ENCODE results near the gene CLIP4.

Gene CLIP4

GRCh38 chr2:29192526-29192925, 77.3 kb downstream of the CLIP4 start:
- DNase-seq: no peak

- DNase-seq: no peak
These were observed 77.9 kb downstream of the CLIP4 start for GRCh38 chr2:29193111-29193510.

GRCh38 chr2:29193681-29194080, 78.5 kb downstream of the CLIP4 start:
- DNase-seq: no peak

- DNase-seq: no peak
These were observed 80.6 kb downstream of the CLIP4 start for GRCh38 chr2:29195796-29196195.

GRCh38 chr2:29196792-29197788, 81.9 kb downstream of the CLIP4 start:
- peak; percentile 21 for DNase-seq

- DNase-seq: no peak
These were observed 86.8 kb downstream of the CLIP4 start for GRCh38 chr2:29201979-29202378.

- no peak for DNase-seq
These were observed 87.7 kb downstream of the CLIP4 start for GRCh38 chr2:29202819-29203495.

GRCh38 chr2:29206941-29207340, 91.7 kb downstream of the CLIP4 start:
- DNase-seq: no peak

- DNase-seq: no peak
These were observed 92.3 kb downstream of the CLIP4 start for GRCh38 chr2:29207352-29208148.

GRCh38 chr2:29209551-29209950, 94.3 kb downstream of the CLIP4 start:
- DNase-seq: no peak

- no peak for DNase-seq
These were observed 96.8 kb downstream of the CLIP4 start for GRCh38 chr2:29212009-29212408.

GRCh38 chr2:29213888-29214291, 98.7 kb downstream of the CLIP4 start:
- no peak for DNase-seq

- DNase-seq: no peak
These were observed 99.9 kb downstream of the CLIP4 start for GRCh38 chr2:29215073-29215472.

GRCh38 chr2:29215739-29216608, 100.8 kb downstream of the CLIP4 start:
- no peak for DNase-seq

GRCh38 chr2:29216609-29216909, 101.3 kb downstream of the CLIP4 start:
- no peak for DNase-seq

- DNase-seq: no peak
These were observed 102.9 kb downstream of the CLIP4 start for GRCh38 chr2:29218071-29218470.

GRCh38 chr2:29218550-29219125, 103.4 kb downstream of the CLIP4 start:
- DNase-seq: no peak

GRCh38 chr2:29219374-29219773, 104.2 kb downstream of the CLIP4 start:
- DNase-seq: no peak

- no peak for DNase-seq
These were observed 105.5 kb downstream of the CLIP4 start for GRCh38 chr2:29220506-29221270.

GRCh38 chr2:29222381-29223179, 107.4 kb downstream of the CLIP4 start:
- no peak for DNase-seq

Data from NCI-H748 treated with DMSO at 0.1 percent for 48 hours (cell line).